Memory B cell (primary cell): ENCODE data around the gene ZNRF1.
A peak's percentile ranks its signal among the peaks of the same experiment; 100 is the strongest.
"Not testable (repeated sequence)": the region's sequence is repeated elsewhere in the genome, so short reads cannot be mapped to it uniquely, and the experiment has no call there.

Experiments used
- ATAC-seq: fragments of 150-1000 bp; cut with Tn5 transposase; 2 replicates; pipeline ENCODE4 v1.10.0; 2021; ENCODE audit warnings: low read depth, mild to moderate bottlenecking, moderate library complexity
- DNase-seq, 2 donors: peaks; one replicate each; pipeline ENCODE4 v3.0.0; 2022; ENCODE audit warnings: low spot score in 2 of 2
- H3K27ac Mint-ChIP-seq: one replicate; pipeline ENCODE4 v1.8.0; 2022; ENCODE audit warnings: mild to moderate bottlenecking, moderate library complexity, mixed read lengths
- H3K27me3 Mint-ChIP-seq: one replicate; pipeline ENCODE4 v1.8.0; 2022; ENCODE audit warnings: mixed read lengths
- H3K36me3 Mint-ChIP-seq: one replicate; pipeline ENCODE4 v1.8.0; 2022; ENCODE audit warnings: mild to moderate bottlenecking, mixed read lengths
- H3K4me1 Mint-ChIP-seq: one replicate; pipeline ENCODE4 v1.8.0; 2022; ENCODE audit warnings: mixed read lengths
- H3K4me3 Mint-ChIP-seq: one replicate; pipeline ENCODE4 v1.8.0; 2022; ENCODE audit warnings: mild to moderate bottlenecking, moderate library complexity, mixed read lengths
- H3K9me3 Mint-ChIP-seq: one replicate; pipeline ENCODE4 v1.8.0; 2022; ENCODE audit warnings: mixed read lengths

The ZNRF1 gene

DNA sequence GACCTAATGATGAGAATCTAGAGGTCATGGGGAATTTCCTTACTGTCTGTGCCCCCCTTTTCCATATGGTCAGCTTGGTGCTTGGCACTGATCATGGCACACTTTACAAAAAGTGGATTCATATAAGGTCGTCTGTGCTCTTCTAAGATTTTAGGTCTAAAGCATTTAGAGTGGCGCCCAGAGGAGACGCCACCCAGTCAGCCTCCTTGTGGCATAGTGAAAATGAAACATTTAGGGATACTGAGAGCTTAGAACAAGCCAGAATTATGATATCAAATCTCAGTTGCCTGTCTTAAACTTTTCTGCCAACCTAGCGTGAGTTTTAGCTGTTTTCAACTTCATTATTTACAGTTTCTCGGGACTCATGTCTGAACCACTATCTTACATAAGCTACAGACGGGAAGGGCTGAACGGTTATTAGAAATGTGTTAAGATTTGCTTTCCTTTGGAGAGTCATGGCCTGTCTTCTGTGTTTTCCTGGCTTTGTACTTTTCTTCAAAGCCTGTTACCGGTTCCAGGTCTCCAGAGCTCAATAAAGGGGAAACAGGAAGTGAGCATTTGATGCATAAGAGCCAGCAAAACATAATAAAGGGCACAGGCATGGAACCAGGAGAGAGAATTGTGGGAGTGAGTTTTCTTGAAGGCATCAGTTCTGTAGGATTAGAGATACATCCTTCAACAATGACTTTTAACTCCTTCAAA is 13.7 kb downstream of the ZNRF1 start:
- no peak for ATAC-seq
- peak overlapping the region; percentile 25 for H3K27ac Mint-ChIP-seq
- no peaks in the 10 kb centered on the region for H3K36me3 Mint-ChIP-seq
- peaks cover 3% of the 10 kb centered on the region for H3K27me3 Mint-ChIP-seq
- peak overlapping the region; percentile 67 for H3K4me3 Mint-ChIP-seq
- H3K4me1 Mint-ChIP-seq: peaks cover 8% of the 10 kb centered on the region
- H3K9me3 Mint-ChIP-seq: no peaks in the 10 kb centered on the region
- no peak for DNase-seq

DNA sequence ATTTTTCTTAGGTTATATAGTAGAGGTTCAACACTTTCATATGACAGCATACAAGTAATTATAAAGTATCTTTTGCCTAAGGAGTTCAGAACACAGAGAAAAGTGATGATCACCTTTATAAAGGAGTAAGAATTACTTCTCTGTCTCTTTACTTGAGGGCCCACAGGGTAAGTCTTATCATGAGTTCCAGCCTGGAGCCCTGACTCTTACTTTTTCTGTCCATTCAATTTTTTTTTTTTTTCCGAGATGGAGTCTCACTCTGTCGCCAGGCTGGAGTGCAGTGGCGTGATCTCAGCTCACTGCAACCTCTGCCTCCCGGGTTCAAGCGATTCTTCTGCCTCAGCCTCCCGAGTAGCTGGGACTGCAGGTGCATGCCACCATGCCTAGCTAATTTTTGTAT is 14.3 kb downstream of the ZNRF1 start:
- H3K4me3 Mint-ChIP-seq, ATAC-seq, H3K9me3 Mint-ChIP-seq: not testable (repeated sequence)

DNA sequence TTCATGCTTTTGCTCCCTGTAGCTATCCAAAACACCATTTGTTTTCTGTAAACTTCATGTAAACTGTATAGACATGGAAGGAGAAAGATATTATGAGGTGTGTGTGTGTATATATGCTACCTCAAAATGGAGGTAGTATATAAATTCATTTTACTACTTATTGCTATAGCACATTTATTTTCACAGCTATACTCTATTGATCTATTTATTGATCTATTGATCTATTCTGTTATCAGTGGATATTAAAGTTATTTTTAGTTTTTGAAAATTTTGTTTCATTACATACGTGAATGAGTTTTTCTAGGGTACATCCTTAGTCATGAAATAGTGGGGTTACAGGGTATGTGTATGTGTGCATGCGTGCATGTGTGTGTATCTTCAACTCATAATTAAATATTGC is 15.5 kb downstream of the ZNRF1 start:
- Mint-ChIP-seq H3K9me3 (no peaks in the 10 kb centered on the region), H3K36me3 (no peaks in the 10 kb centered on the region), H3K4me3 (no peak overlapping the region), H3K4me1 (peaks cover 8% of the 10 kb centered on the region), H3K27me3 (peaks cover 3% of the 10 kb centered on the region), H3K27ac (no peak overlapping the region)
- ATAC-seq (no peak), DNase-seq (no peak)

More for the DNA sequence above, 14.3 kb downstream of the ZNRF1 start:
- not testable (repeated sequence) for H3K4me1 Mint-ChIP-seq, H3K27ac Mint-ChIP-seq, H3K27me3 Mint-ChIP-seq, DNase-seq, H3K36me3 Mint-ChIP-seq

DNA sequence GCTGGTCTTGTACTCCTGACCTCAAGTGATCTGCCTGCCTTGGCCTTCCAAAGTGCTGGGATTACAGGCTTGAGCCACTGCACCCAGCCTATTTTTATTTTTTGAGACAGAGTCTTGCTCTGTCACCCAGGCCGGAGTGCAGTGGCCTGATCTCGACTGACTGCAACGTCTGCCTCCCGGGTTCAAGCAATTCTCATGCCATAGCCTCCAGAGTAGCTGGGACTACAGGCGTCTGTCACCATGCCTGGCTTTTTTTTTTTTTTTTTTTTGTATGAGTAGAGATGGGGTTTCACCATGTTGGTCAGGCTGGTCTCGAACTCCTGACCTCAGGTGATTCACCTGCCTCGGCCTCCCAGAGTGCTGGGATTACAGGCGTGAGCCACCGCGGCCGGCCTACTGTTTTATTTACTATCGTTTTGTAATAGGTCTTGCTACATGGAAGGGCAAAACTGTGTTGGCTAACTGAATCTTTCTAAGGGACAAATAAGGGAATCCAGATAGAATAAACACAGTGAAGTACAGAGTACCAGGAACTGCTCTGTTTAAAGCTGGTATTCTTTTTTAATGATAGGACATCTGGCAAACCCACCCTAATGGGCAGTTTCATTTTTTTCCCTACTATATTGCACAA is 17.7 kb downstream of the ZNRF1 start:
- ATAC-seq, H3K4me1 Mint-ChIP-seq, H3K9me3 Mint-ChIP-seq, H3K4me3 Mint-ChIP-seq, DNase-seq, H3K27me3 Mint-ChIP-seq, H3K36me3 Mint-ChIP-seq, H3K27ac Mint-ChIP-seq: not testable (repeated sequence)

DNA sequence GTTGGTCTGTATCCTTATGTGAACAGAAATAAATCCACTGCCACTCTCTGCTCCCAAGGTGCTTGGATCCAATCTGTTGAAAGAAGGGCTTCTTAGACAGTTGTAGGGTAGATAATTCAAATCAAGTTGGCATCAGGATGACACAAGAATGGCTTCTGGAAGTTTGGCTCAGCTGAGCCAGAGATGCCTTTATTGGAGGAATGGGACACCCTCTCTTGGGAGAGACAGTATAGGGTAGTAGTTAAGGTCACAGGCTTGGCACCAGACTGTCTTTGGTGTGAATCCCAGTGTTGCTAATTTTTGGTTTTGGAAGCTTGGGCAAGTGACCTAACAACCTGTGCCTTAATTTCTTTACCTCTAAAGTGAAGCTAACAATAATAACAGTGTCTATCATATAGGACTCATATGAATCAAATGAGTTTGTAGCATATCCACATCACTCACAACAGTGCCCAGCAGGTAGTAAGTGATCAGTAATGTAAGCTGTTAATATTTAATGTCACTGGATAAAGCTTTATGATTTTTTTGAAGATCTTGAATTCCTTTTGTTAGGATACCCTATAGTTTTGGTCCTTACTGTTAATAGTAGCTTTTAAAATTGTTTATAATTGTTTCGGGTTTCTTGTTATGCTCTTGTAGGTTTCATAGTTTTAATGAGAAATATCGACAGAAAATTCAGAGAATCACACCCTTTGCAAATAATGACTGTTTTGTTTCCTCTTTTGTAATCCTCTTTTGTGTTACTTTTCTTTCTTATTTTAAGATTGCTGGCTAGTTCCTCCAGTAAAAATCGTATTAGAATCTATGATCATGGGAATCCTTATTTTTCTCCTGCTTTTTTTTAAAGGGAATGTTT is 19.1 kb downstream of the ZNRF1 start:
- no peak for ATAC-seq
- Mint-ChIP-seq H3K27ac (no peak overlapping the region), H3K4me1 (no peaks in the 10 kb centered on the region), H3K27me3 (peaks cover 5% of the 10 kb centered on the region), H3K4me3 (no peak overlapping the region), H3K9me3 (peaks cover 8% of the 10 kb centered on the region), H3K36me3 (peaks cover 11% of the 10 kb centered on the region)
- DNase-seq: no peak

DNA sequence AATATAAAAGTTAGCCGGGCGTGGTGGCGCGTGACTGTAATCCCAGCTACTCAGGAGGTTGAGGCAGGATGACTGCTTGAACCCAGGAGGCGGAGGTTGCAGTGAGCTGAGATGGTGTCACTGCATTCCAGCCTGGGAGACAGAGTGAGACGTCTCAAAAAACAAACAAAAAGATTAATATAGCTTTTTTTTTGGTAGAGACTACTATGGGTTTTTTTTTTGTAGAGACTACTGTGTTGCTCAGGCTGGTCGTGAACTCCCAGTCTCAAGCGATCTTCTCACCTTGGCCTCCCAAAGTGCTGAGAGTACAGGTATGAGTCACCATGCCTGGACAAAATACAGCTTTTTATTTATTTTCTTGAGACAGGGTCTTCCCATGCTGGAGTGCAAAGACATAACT is 20.2 kb downstream of the ZNRF1 start:
- Mint-ChIP-seq H3K36me3 (peaks cover 11% of the 10 kb centered on the region), H3K27me3 (peaks cover 5% of the 10 kb centered on the region), H3K4me1 (no peaks in the 10 kb centered on the region), H3K27ac (no peak overlapping the region), H3K9me3 (peaks cover 8% of the 10 kb centered on the region), H3K4me3 (no peak overlapping the region)
- DNase-seq (no peak), ATAC-seq (no peak)

DNA sequence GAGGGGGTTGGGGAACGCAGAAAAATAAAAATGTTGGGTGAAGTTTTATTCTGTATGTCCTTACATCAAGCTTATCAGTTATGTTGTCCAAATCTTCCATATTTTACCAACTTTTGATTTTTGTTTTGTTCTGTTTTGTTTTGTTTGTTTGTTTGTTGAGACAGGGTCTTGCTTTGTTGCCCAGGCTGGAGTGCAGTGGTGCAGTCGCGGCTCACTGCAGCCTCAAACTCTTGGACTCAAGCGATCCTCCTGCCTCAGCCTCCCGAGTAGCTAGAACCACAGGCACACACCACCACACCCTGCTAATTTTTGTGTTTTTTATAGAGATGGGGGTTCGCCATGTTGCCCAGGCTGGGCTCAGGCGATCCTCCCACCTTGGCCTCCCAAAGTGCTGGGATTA is 20.8 kb downstream of the ZNRF1 start:
- Mint-ChIP-seq H3K9me3 (peaks cover 8% of the 10 kb centered on the region), H3K27ac (no peak overlapping the region), H3K4me3 (no peak overlapping the region), H3K4me1 (no peaks in the 10 kb centered on the region), H3K36me3 (peaks cover 11% of the 10 kb centered on the region), H3K27me3 (peaks cover 4% of the 10 kb centered on the region)
- no peak for DNase-seq
- ATAC-seq: no peak

DNA sequence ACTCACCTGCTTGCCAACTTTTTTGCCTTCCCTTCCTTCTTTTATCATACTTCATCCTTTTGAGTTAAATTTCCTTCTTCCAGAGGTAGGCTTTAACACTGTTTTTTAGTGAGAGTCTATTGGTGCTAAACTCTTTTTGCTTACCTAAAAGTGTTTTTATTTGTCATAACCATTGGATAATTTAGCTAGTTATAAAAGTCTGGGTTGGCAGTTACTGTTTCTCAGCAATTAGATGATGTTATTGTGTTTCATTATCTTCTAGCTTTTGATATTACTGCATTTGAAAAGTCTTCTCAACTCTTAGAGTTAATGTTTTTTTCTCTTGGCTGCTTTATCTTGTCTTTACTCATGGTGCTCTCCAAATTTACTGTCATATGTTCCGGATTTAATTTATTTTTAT is 22.6 kb downstream of the ZNRF1 start:
- Mint-ChIP-seq H3K4me3 (no peak overlapping the region), H3K27ac (no peak overlapping the region), H3K27me3 (peaks cover 2% of the 10 kb centered on the region), H3K36me3 (peaks cover 11% of the 10 kb centered on the region), H3K9me3 (peaks cover 8% of the 10 kb centered on the region), H3K4me1 (no peaks in the 10 kb centered on the region)
- DNase-seq (no peak), ATAC-seq (no peak)

DNA sequence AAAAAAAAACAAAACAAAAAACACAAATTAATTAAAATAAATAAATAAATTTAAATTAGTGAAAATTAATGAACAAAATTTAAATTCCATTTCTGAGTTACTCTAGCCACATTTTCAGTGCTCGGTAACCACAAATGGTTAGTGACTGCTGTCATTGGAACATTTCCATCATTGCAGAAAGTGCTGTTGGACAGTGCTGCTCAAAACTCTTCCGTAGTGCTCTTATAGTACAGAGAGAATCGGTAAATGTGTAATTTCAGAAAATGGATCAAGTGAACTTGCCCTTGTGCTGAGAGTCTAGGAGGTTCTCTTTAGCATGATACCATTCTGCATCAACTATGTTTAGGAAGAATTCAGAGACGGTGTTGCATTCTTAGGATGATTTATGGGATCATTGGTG is 23.7 kb downstream of the ZNRF1 start:
- ATAC-seq (no peak), DNase-seq (no peak)
- Mint-ChIP-seq H3K9me3 (peaks cover 8% of the 10 kb centered on the region), H3K27ac (no peak overlapping the region), H3K4me3 (no peak overlapping the region), H3K27me3 (peaks cover 2% of the 10 kb centered on the region), H3K36me3 (peaks cover 11% of the 10 kb centered on the region), H3K4me1 (no peaks in the 10 kb centered on the region)

DNA sequence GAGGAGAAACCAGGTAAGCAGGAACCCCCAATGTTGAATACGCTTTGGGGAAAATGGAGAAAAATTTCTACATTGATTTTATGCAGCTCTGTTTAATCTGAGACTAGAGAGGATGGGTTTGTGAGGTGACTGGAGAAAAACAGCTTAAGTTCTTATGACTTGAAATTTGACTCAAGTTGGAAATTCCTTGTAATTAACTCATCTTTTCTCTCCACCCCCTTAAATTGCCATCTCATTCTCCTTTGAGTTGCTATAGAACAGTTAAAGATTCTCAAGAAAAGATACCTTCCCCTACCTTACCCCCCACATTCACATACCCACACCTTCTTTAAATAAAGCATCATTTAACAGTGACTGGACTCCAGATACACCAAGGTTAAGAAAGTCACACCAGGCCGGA is 24.2 kb downstream of the ZNRF1 start:
- Mint-ChIP-seq H3K36me3 (peaks cover 11% of the 10 kb centered on the region), H3K9me3 (peaks cover 8% of the 10 kb centered on the region), H3K27me3 (peaks cover 2% of the 10 kb centered on the region), H3K4me3 (no peak overlapping the region), H3K4me1 (no peaks in the 10 kb centered on the region), H3K27ac (no peak overlapping the region)
- DNase-seq: no peak
- ATAC-seq: no peak

DNA sequence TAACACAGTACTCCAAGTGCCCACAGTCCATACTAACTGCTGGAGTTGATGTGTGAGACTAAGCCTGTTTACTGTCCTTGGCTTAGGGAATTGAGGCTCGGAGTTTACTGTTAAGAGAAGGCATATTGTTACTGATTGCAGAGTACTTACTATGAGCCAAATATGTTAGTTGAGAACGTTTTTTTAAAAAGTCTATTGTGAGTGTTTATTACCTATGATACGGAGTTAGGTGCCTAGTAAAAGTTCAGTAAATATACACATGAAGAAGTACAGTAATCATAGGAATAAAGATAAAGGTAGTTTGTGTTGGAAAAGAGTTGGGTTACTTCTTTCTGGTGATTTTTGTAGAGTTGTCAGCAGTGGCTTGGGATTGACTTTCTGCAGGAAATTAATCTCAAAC is 25.4 kb downstream of the ZNRF1 start:
- ATAC-seq (no peak), DNase-seq (no peak)
- Mint-ChIP-seq H3K4me1 (no peaks in the 10 kb centered on the region), H3K36me3 (peaks cover 11% of the 10 kb centered on the region), H3K9me3 (peaks cover 8% of the 10 kb centered on the region), H3K4me3 (no peak overlapping the region), H3K27me3 (peaks cover 2% of the 10 kb centered on the region), H3K27ac (no peak overlapping the region)

DNA sequence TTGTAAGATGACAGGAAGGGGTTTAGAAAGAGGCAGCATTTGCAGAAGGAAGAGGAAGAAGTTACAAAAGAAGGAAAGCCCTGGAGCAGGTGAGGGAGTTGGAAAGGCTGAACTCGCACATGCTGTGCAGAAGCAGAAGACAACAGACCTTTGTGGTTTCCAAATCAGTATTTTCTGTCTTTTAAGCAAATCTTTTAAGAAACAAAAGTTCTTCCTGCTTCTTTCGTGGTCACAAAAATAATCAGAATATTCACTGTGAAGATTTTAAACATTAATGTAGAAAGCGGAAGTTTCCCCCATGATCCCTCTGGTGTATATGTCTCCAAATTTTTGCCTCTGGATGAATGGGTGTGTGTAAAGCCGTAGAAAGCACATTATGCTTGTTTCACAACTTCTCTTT is 25.8 kb downstream of the ZNRF1 start:
- Mint-ChIP-seq H3K4me3 (no peak overlapping the region), H3K36me3 (peaks cover 11% of the 10 kb centered on the region), H3K27ac (no peak overlapping the region), H3K9me3 (peaks cover 8% of the 10 kb centered on the region), H3K4me1 (no peaks in the 10 kb centered on the region), H3K27me3 (peaks cover 2% of the 10 kb centered on the region)
- DNase-seq (no peak), ATAC-seq (no peak)

DNA sequence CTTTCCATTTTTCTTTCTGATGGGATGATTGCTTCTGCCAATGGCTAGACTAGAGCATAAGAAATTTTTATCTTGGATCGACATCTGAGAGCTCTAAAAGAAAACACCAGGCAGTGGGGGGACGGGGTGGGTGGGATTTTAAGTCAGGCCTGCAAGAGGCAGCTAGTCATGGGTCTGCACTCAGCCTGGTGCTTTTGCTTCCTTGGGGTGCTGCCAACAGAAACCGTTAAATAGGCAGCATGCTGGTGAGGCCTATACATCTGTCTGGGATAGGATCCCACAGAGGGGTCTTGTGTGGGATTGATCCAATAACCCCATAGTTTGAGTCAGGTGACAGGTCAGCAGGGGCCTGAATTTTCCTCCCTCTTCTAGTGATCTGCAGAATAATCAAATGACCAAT is 26.9 kb downstream of the ZNRF1 start:
- Mint-ChIP-seq H3K27ac (no peak overlapping the region), H3K9me3 (peaks cover 8% of the 10 kb centered on the region), H3K36me3 (peaks cover 11% of the 10 kb centered on the region), H3K4me3 (no peak overlapping the region), H3K27me3 (peaks cover 2% of the 10 kb centered on the region), H3K4me1 (no peaks in the 10 kb centered on the region)
- ATAC-seq (no peak), DNase-seq (no peak)

DNA sequence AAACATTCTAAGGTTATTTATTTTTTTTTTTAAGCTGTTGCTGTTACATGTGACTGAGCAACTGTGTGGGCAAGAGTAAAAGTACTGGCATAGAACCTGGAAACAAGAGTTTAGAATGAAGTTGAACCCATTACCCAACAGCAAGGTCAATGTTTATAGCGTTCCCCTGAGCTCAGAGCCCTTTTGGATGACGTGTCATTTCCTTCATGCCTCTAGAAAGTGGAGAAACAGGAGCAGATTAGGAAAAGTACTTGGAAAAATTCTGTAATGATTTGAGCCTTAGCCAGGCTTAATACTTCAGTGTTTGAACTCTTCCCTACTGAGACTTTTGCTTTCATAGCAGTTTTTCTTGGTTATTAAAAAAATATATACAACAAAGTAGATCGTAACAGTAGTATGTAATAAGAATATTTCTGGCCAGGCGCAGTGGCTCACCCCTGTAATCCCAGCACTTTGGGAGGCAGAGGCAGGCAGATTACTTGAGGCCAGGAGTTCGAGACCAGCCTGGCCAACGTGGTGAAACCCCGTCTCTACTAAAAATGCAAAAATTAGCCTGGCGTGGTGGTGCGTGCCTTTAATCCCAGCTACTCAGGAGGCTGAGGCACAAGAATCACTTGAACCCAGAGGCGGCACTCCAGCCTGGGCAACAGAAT is 27.5 kb downstream of the ZNRF1 start:
- not testable (repeated sequence) for H3K27me3 Mint-ChIP-seq, H3K9me3 Mint-ChIP-seq, H3K4me1 Mint-ChIP-seq, H3K36me3 Mint-ChIP-seq, ATAC-seq, H3K27ac Mint-ChIP-seq, DNase-seq, H3K4me3 Mint-ChIP-seq
